A549 treated with DMSO at 1 μM for 4 hours (cell line): ENCODE measurements around the gene NTMT2. TPM values are rescaled to one million over a fixed set of nuclear protein-coding genes. Genes with fewer than 3 reads are reported as not detected.

Experiments used
- total RNA-seq: library from RNA; stranded (reverse); fragments of 200-300 nt; extraction: Qiagen RNA extraction; gene quantifications from 5 replicates; pipeline ENCODE4 v1.2.3, GENCODE V29; 2022; ENCODE audit warnings: low read depth

The NTMT2 gene
- not detected in 5 replicates for total RNA-seq

GRCh38 chr1:170145770-170146676 lies at the start of gene NTMT2:
Gene NTMT2, plus strand, starts transcription at chr1:170145959. Its CDS starts 149 bp downstream, at chr1:170146108.

Other genes with a start within 250 kb of the NTMT2 start
- 10.8 to 13.8 TPM (median 12.9 TPM) in 5 replicates for gene KIFAP3, start 71.3 kb upstream of the NTMT2 start, total RNA-seq